OCI-LY1 (cell line): ENCODE measurements around the gene PLCE1.
"Not testable (repeated sequence)": the region's sequence is repeated elsewhere in the genome, so short reads cannot be mapped to it uniquely, and the experiment has no call there.

Experiments
- H2AFZ ChIP-seq: fragments of 200-600 bp; sonication (generic), shearing (Covaris generic); 2 replicates; pipeline ENCODE4 v1.6.0; 2014; ENCODE audit warnings: antibody characterized with exemption, mild to moderate bottlenecking, low read length
- H3F3A ChIP-seq: fragments of 200-600 bp; sonication (generic), shearing (Covaris generic); 2 replicates; pipeline ENCODE4 v1.6.0; 2014; ENCODE audit warnings: mild to moderate bottlenecking, antibody characterized with exemption, low read length, moderate library complexity; ENCODE audit not compliant: insufficient read depth
- H3K27ac ChIP-seq: fragments of 200-600 bp; sonication (generic); 2 replicates; pipeline ENCODE4 v1.5.1; 2014; ENCODE audit warnings: low read length, mixed run types, mild to moderate bottlenecking, low read depth; ENCODE audit not compliant: poor library complexity, severe bottlenecking
- H3K27me3 ChIP-seq: fragments of 200-600 bp; sonication (generic); 2 replicates; pipeline ENCODE4 v1.6.0; 2014; ENCODE audit warnings: antibody characterized with exemption, mild to moderate bottlenecking, low read length, moderate library complexity; ENCODE audit not compliant: insufficient read depth
- H3K36me3 ChIP-seq: fragments of 200-600 bp; sonication (generic); 2 replicates; pipeline ENCODE4 v1.6.1; 2014; ENCODE audit warnings: mild to moderate bottlenecking, antibody characterized with exemption, low read length, moderate library complexity, mixed read lengths; ENCODE audit not compliant: insufficient read depth
- H3K4me1 ChIP-seq: fragments of 200-600 bp; sonication (generic); 2 replicates; pipeline ENCODE4 v1.5.1; 2014; ENCODE audit warnings: mild to moderate bottlenecking, low read length, moderate library complexity; ENCODE audit not compliant: insufficient read depth, severe bottlenecking
- H3K4me2 ChIP-seq: fragments of 200-600 bp; sonication (generic), shearing (Covaris generic); 2 replicates; pipeline ENCODE4 v1.6.1; 2014; ENCODE audit warnings: low read length
- H3K4me3 ChIP-seq: fragments of 200-600 bp; sonication (generic); 2 replicates; pipeline ENCODE4 v1.5.1; 2014; ENCODE audit warnings: low read length, low read depth, mild to moderate bottlenecking, mixed read lengths; ENCODE audit not compliant: poor library complexity, severe bottlenecking
- H3K79me2 ChIP-seq: fragments of 200-600 bp; shearing (Covaris generic); 2 replicates; pipeline ENCODE4 v1.6.1; 2016; ENCODE audit warnings: mixed run types, low read length, mixed read lengths; ENCODE audit not compliant: insufficient read depth
- H3K9ac ChIP-seq: fragments of 200-600 bp; sonication (generic), shearing (Covaris generic); 2 replicates; pipeline ENCODE4 v1.6.1; 2014; ENCODE audit warnings: mild to moderate bottlenecking, low read length, mixed read lengths
- H3K9me2 ChIP-seq: fragments of 200-600 bp; sonication (generic), shearing (Covaris generic); 2 replicates; pipeline ENCODE4 v1.6.1; 2014; ENCODE audit warnings: low read depth, mild to moderate bottlenecking, low read length, mixed read lengths
- H3K9me3 ChIP-seq: fragments of 200-600 bp; shearing (Covaris generic); 2 replicates; pipeline ENCODE4 v1.6.1; 2014; ENCODE audit warnings: low read length, mixed read lengths
- H4K20me1 ChIP-seq: fragments of 200-600 bp; sonication (generic), shearing (Covaris generic); 2 replicates; pipeline ENCODE4 v1.6.0; 2016; ENCODE audit warnings: mild to moderate bottlenecking, low read length; ENCODE audit not compliant: insufficient read depth
- CTCF ChIP-seq: fragments of 200-600 bp; sonication (generic), shearing (Covaris generic); IDR thresholded peaks from 2 replicates; pipeline ENCODE4 v1.5.1; 2017; ENCODE audit warnings: mild to moderate bottlenecking, antibody characterized with exemption, low read length, moderate library complexity, mixed read lengths
- EZH2 ChIP-seq: fragments of 200-600 bp; sonication (generic), shearing (Covaris generic); IDR thresholded peaks from 2 replicates; pipeline ENCODE4 v1.8.0; 2017; ENCODE audit warnings: borderline replicate concordance, mixed run types, mild to moderate bottlenecking, antibody characterized with exemption, low read length, moderate library complexity, mixed read lengths

Gene PLCE1

DNA sequence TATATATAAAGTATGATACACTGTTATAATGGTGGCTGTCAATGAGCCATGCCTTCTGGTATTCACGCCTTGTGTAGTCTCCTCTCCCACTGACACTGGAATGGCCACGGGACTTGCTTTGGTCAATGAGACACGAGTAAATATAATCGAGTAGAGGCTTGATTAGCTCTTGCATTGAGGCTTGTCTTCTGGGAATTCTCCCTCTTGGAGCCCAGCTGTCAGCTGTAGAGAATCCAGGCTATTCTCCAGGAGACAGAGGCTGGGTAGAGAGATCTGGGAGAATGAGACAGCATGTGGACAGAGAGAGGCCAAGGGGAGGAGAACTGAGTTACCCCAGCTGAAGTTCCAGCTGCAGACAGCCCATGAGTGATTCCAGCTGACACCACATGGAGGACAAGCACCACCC, 25.2 kb upstream of the PLCE1 start:
- Histone ChIP-seq H2AFZ (no peak overlapping the region), H4K20me1 (no peaks in the 10 kb centered on the region), H3K9ac (no peak overlapping the region), H3K27ac (no peak overlapping the region), H3F3A (no peaks in the 10 kb centered on the region), H3K9me2 (no peaks in the 10 kb centered on the region), H3K79me2 (no peaks in the 10 kb centered on the region), H3K4me2 (no peak overlapping the region), H3K4me1 (no peaks in the 10 kb centered on the region), H3K4me3 (no peak overlapping the region), H3K36me3 (no peaks in the 10 kb centered on the region), H3K9me3 (no peaks in the 10 kb centered on the region), H3K27me3 (no peaks in the 10 kb centered on the region)
- no peak for TF ChIP-seq CTCF
- TF ChIP-seq EZH2, result no peak

DNA sequence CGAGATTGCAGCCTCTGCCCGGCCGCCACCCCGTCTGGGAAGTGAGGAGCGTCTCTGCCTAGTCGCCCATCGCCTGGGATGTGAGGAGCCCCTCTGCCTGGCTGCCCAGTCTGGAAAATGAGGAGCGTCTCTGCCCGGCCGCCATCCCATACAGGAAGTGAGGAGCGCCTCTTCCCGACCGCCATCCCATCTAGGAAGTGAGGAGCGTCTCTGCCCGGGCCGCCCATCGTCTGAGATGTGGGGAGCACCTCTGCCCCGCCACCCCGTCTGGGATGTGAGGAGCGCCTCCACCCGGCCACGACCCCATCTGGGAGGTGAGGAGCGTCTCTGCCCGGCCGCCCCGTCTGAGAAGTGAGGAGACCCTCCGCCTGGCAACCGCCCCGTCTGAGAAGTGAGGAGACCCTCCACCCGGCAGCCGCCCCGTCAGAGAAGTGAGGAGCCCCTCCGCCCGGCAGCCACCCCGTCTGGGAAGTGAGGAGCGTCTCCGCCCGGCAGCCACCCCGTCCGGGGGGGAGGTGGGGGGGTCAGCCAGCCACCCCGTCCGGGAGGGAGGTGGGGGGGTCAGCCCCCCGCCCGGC, 23.2 kb upstream of the PLCE1 start:
- H2AFZ ChIP-seq, H3K79me2 ChIP-seq, H3K4me1 ChIP-seq: not testable (repeated sequence)

DNA sequence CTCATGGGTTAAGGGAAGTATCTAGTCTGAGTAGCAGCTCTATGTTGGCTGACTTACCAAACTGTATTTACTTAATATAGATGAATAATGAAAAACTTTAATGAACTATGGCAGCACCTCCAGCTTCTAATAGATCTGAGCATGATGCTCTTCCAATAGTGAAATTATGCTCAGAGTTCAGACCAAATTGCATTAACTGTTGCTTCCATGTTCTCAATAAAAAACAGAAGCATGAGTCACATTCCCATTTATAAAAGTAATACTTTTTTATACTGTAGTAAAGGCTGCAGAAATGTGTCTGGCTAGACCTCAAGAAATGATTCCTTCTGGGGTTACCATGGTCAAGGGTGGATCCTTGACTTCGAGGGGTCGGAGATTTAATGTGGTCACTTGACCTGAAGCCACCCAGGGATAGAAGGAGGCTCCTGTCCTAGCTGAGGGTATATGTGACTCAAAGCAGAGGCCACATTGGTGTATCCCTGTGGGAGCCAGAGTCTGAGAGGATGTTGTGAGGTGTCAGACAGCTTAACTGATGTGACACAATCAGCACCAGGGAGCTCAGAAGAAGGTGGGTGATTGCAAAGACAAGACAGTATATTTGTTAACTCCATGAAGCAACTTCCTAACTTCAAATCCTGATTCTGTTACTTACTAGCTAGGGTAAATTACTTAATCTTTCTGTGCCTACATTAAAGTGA, 19.8 kb upstream of the PLCE1 start:
- no peaks in the 10 kb centered on the region for H3K27me3 ChIP-seq
- H4K20me1 ChIP-seq, result no peaks in the 10 kb centered on the region
- TF ChIP-seq EZH2 (no peak), CTCF (no peak)
- H3K9me3 ChIP-seq, result no peaks in the 10 kb centered on the region
- no peak overlapping the region for H3K4me3 ChIP-seq
- no peak overlapping the region for H2AFZ ChIP-seq
- H3K79me2 ChIP-seq, result no peaks in the 10 kb centered on the region
- H3K9me2 ChIP-seq, result no peaks in the 10 kb centered on the region
- H3K9ac ChIP-seq, result no peak overlapping the region
- no peaks in the 10 kb centered on the region for H3F3A ChIP-seq
- H3K27ac ChIP-seq, result no peak overlapping the region
- no peak overlapping the region for H3K4me2 ChIP-seq
- H3K4me1 ChIP-seq, result no peaks in the 10 kb centered on the region
- no peaks in the 10 kb centered on the region for H3K36me3 ChIP-seq

More for the DNA sequence above, 23.2 kb upstream of the PLCE1 start:
- H3K4me2 ChIP-seq, H3K9me2 ChIP-seq, H3K36me3 ChIP-seq, H3K27ac ChIP-seq, H3K9me3 ChIP-seq, H3K27me3 ChIP-seq, H3K4me3 ChIP-seq, H3K9ac ChIP-seq, H4K20me1 ChIP-seq, H3F3A ChIP-seq: not testable (repeated sequence)

DNA sequence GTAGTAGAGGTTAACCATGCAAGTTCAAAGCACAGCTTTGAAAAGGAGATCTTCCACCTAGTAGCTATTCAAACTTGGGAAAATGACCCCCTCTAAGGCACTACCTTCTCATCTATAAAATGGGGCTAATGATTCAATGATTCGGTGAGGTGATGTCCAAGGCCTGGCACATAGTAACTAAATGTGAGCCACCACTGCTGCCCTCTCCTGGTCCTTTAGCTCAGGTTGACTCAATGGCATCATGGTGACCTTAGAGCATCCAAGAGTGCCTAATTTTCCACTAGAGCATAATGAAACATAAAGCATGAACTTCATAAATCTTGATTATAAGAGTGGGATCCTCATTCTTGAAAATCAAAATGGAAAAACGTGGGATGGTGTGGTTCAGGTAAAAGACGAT, 16.3 kb upstream of the PLCE1 start:
- Histone ChIP-seq H3F3A (no peaks in the 10 kb centered on the region), H3K9ac (no peak overlapping the region), H3K4me3 (no peak overlapping the region), H3K36me3 (no peaks in the 10 kb centered on the region), H3K27me3 (no peaks in the 10 kb centered on the region), H4K20me1 (no peaks in the 10 kb centered on the region), H3K27ac (no peak overlapping the region), H3K4me2 (no peak overlapping the region), H2AFZ (no peak overlapping the region), H3K9me2 (no peaks in the 10 kb centered on the region), H3K4me1 (no peaks in the 10 kb centered on the region), H3K9me3 (no peaks in the 10 kb centered on the region), H3K79me2 (no peaks in the 10 kb centered on the region)
- peak; percentile 6; the same call in 1 of the 2 replicates for TF ChIP-seq CTCF
- TF ChIP-seq EZH2, result no peak
